Endometrial microvascular endothelial cells (primary cell): ENCODE data around the gene RNU1-2. TPM values are rescaled to one million over a fixed set of nuclear protein-coding genes. Genes with fewer than 3 reads are reported as not detected.
"Not testable (repeated sequence)": the region's sequence is repeated elsewhere in the genome, so short reads cannot be mapped to it uniquely, and the experiment has no call there.

ENCODE experiments used
- in situ Hi-C: cut with HindIII; loops from 2 replicates; pipeline ENCODE4 v1.10.0; 2017; ENCODE audit warnings: low sequenced_read_pairs, low pct_unique_long_range_greater_than_20kb; ENCODE audit errors: inconsistent ontology term
- total RNA-seq: library from RNA; depleted of rRNA; stranded (reverse); fragments of >200 nt; gene quantifications from one replicate; pipeline ENCODE4 v1.2.3, GENCODE V29; 2015; ENCODE audit errors: inconsistent ontology term

The RNU1-2 gene
- total RNA-seq, 1 donor from 2014 or later: not detected

DNA sequence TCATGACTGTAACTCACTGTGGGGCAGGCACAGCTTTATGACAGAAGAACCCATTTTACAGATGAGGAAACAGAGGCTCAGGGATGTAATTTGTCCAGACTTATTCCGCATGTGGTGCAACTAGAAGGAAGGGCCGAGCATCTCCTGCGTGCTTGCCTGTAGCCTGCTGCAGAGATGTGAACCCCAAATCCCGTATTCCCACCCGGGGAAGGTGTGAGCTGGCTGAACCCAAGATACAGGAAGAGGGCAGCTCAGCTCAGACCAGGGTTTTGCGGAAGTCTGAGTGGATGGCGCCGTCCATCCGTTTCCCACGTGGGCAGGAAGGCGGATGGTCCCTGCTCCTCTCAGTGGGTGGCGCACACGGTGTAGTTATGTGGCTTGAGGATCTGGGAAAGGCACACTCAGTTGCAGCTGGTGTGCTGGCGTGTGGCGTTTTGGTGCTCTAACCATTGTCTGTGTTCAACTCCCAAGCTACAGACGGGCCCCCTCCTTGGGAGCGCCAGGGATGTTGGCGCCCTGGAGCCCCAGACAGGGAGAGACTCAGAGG lies 27.2 kb downstream of the RNU1-2 start:
- in situ Hi-C loops: no loop called here

DNA sequence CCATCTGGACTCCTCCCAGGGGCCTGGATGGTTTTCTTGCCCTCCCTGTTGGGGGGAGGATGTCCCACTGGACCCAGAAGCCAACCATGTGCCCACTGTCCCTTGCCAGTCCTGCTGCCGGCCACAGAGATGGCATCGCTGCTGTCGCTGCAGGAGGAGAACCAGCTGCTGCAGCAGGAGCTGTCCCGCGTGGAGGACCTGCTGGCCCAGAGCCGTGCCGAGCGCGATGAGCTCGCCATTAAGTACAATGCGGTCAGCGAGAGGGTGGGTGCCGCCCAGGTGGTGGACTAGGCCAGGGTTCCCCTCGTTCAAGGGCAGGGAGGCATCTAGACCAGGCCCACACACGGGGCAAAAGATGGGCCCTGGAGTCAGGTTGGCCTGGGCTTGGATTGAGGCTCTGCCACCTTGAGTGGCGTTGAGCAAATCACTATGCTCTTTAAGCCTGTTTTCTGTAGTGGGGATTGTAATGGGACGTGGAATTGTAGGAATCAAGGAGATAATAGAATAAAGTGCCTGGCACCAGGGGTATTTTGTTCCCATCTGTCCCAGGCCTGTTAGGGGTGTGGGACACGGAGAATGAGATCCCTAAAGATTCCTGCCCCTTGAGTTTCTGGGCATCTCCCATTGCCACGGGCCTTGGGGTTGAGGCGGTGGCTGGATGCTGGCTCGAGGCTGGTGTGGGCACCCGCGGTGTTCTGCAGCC lies 28.6 kb downstream of the RNU1-2 start:
- in situ Hi-C loops: no loop called here

DNA sequence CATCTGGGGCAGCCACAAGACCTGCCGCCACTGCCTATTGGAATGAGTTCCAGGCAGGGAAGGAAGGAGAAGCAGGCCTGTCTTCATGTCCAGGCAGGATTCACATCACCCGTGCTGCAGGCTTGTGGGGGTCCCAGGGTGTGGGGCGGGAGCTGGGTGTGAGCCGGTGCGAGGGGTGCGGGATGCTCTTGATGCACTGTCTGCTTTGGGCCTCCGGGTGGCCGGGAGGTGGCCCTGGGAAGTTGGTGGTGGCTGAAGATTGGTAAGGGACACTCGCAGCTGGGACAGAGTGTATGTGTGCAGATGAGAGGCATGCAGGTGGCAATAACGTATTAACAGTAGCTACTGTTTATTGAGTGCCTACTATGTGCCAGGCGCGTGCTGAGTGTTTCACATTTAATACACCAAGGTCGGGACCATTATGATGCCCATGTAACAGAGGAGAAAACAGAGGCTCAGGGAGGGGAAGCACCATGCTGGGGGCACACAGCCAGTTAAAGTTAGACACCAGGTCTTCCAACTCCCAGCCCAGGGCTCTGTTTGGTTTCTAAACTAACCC lies 29.2 kb downstream of the RNU1-2 start:
- in situ Hi-C loops: no loop called here

DNA sequence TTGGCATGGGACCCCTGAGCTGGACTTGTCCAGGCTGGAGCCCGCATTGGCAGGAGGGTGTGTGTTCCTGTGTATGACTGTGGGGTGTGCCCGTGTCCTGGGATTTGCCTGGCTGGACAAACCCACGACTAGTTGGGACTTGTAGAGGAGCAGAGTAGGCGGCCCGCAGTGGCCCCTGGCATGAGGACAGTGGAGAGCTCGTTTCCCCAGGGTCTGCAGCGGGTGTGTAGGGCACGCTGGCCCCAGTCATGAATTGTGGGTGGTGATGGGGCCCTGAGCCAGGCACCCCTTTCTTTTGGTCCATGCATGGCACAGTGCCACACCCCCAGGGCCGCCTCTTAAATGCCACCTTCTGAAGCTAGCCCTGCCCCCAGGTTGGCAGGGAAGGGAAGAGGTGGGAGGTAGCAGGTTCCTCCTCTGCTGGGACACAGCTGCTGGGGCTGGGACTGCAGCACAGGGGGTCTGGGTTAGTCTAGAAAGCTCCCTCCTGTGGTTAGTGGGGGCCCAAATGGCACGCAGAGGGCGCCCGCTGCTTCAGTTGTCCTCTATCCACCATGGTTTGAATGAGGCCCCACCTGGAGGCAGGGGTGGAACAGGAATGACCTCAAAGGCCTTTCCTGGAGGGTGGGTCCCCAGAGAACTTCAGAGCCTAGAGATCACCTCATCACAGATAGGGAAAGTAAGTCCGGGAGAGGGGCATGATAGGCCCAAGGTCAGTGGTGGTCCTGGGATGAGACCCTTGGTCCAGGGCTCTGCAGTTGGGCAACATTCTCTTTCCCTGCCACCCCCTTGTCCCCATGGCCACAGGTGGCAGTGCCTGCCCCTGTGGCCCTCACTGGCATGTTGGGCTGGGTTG lies 30.1 kb downstream of the RNU1-2 start:
- in situ Hi-C loops: no loop called here

DNA sequence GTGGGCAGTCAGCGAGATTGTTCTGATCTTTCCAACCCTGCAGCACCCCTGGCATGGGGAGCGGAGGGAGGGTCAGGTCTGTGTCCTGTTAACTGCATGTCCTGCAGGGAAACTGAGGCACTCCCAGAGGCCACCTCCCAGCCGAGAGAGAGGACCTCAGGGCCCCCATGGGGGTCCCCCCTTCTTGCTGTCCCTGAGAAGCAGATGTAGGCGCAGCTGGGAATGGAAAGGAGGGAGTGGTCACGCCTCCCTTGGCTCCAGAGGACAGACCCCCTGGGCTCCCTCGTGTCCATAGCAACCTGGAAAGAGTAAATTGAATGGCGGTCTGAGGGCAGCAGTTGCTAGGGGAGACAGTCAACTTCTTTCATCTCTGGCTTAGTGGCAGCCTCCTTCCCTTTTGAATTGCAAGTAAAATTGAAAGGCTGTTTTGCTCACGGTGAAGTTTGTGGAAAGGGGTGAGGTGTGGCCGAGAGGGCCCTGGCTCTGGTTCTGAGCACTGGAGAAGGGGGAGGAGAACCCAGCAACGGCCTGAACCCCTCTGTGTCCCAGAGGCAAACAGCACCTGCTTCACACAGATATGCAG lies 30.8 kb downstream of the RNU1-2 start:
- in situ Hi-C loops: no loop called here

DNA sequence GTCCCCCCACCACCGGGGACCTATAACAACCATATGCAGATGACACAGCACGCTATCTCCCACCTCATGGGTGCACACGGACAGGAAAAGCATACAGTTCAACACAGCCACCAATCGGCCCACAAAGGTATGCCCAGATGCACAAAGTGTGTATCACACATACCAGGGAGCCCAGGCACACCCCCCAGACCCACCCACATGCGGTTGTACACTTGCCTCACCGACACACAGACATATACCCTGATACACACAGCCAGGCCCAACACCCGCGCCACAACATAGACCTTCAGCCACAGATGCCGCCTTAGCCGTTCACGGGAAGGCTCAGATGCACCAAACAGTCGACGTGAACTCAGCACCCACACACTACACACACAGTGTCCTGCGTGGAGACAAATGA lies 31.5 kb downstream of the RNU1-2 start:
- in situ Hi-C loops: no loop called here

DNA sequence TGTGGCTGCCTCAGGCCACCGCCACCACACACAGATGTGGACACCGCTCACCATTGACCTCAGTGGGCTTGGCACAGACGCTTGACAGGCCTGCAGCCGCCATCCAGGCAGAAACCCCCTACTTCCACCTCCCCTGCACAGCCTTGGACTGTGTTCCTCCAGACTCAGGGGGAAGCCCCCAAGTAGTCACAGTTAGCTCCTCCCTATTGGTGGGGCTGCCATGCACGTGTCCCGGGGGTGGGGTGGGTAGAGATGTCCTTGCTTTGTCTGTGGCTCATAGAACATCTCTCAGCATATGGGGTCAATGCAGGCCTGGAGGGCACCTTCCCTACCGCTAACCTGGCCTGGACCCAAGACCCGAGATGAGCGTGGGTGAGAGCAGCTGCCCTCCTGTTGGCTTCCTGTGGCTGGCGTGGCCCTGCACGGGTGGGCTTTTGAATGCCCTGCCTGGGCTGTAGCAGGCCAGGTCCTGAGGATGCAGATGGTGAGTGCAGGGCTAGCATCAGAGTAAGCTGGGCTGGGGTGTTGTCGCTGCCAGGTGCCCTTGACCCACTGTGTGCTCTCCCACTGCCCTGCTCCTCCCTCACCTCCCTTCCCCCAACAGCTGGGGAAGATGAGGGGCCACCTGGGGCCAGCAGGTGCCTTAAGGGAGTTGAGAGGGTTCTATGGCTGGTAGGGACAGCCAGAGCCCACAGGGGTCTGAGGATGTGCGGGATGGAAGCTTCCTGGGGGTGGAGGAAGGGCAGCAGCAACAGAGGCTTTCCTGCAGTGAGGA lies 32.1 kb downstream of the RNU1-2 start:
- in situ Hi-C loops: no loop called here

DNA sequence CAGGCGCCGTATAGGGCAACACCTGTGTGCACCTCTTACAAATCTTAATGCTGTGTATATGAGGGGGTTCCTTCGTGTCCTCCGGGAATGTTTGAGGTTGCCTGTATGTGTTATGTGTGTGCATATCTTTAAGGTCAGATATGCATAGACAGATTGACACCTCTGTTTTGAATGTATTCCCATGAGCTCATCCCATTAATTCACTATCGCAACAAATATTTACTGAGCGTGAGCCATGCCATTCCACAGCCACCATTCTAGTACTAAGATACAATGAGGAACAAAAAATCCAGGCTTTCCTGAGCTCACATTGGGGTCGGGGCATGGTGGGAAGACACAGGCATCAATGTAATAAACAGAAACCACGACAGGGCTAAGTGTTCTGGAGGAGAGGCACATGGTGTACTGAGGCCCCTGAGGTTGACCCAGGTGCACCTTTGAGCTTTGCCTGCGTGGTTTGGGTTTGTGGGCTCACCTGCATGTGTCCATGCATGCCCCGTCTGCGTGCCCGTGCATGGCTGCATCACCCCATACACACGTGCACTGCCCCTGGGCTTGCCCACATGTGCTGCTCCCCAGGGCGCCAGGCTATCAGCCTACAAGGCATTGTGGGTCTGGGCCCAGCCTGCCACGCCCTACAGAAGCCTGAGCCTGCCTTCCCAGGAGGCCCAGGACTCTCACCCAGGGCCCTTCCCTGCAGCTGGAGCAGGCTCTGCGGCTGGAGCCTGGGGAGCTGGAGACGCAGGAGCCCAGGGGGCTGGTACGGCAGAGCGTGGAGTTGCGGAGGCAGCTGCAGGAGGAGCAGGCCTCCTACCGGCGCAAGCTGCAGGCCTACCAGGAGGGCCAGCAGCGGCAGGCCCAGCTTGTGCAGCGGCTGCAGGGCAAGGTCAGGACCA lies 33.6 kb downstream of the RNU1-2 start:
- in situ Hi-C loops: not testable (repeated sequence)

DNA sequence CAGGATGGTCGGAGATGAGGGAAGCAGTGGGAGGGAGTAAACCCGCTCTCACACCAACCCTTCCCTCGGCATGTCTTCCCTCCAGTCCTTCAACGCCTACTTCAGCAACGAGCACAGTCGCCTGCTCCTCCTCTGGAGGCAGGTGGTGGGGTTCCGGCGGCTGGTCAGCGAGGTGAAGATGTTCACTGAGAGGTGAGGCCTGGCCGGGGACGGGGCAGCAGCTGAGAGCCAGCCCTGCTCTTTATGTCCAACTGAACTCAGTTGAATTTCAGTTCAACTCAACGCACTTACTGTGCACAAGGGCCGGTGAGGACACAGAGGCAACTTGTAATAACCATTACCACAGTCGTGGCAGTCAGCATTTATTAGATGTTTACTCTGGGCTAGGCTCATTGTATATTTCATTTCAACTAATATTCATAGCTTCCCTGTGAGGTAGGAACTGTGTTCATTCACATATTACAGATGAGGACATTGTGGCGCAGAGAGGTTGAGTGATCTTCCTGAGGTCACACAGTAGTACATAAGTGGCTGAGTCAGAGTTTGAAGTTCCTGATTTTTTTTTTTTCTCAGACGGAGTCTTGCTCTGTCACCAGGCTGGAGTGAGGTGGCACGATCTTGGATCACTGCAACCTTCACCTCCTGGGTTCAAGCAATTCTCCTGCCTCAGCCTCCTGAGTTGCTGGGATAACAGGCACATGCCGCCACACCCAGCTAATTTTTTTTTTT lies 35.6 kb downstream of the RNU1-2 start:
- in situ Hi-C loops: not testable (repeated sequence)

DNA sequence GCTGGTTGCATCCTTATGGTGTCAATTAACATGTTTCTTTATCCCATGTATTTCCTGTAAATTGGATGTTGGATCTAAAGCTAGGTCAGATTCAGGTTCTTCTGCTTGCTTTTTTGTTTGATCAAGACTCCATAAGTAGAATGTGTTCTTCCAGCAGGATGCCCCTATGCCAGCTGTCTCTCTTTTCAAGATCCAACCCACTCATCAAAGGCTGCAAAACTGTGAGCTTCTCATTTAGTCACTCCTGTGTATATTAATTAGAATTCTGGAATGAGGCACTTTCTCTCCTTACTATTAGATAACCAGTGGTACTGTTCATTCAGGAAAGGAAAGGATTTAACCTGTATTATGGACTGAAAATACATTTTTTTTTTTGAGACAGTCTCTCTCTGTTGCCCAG lies 38.2 kb downstream of the RNU1-2 start:
- in situ Hi-C loops: not testable (repeated sequence)

DNA sequence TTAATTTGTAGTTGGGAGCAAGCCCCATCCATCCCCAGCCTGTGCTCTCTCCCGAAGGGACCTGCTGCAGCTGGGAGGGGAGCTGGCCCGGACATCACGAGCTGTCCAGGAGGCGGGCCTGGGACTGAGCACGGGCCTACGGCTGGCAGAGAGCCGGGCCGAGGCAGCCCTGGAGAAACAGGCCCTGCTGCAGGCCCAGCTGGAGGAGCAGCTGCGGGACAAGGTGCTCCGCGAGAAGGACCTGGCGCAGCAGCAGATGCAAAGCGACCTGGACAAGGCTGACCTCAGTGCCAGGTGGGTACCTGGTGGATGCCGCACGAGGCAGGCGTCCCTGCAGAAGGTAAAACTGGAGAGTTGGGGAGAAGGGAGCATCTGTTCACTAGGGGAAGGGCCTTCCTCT lies 40.8 kb downstream of the RNU1-2 start:
- in situ Hi-C loops: not testable (repeated sequence)

DNA sequence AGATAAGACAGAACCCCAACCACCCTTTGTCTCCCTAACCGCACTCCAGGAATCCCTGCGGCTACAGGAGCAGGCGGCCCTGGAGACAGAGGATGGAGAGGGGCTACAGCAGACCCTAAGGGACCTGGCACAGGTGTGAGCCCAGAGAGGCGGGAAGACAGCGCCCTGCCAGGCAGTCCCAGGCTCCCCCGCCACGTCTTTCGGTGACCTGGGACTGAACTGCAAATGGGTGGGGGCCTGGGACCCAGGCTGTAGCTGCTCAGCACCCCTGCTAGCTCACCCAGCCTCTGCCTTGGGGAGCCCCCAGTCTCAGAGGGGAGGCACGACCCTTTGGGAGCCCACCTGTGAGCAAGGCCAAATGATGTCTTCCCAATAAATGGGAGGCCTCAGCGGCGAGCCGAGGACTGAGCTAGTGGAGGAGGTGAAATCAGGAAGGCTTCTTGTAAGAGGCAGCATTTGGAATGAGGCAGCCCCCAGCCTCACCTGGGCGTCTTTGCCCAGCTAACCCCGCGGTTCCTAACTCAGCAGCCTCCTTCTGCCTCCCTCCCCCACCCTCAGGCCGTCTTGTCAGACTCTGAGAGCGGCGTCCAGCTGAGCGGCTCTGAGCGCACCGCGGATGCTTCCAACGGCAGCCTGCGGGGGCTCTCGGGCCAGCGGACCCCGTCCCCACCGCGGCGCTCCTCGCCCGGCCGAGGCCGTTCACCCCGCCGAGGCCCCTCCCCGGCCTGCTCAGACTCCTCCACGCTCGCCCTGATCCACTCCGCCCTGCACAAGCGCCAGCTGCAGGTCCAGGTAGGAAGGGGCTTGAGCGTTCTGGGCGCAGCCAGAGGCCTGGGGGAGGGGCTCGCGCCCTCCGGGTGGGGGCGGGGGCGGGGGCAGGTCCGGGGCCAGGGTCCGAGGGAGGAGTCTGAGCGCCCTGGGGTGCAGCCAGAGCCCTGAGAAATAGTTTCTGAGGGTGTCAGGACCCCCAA lies 42.9 kb downstream of the RNU1-2 start:
- in situ Hi-C loops: no loop called here

DNA sequence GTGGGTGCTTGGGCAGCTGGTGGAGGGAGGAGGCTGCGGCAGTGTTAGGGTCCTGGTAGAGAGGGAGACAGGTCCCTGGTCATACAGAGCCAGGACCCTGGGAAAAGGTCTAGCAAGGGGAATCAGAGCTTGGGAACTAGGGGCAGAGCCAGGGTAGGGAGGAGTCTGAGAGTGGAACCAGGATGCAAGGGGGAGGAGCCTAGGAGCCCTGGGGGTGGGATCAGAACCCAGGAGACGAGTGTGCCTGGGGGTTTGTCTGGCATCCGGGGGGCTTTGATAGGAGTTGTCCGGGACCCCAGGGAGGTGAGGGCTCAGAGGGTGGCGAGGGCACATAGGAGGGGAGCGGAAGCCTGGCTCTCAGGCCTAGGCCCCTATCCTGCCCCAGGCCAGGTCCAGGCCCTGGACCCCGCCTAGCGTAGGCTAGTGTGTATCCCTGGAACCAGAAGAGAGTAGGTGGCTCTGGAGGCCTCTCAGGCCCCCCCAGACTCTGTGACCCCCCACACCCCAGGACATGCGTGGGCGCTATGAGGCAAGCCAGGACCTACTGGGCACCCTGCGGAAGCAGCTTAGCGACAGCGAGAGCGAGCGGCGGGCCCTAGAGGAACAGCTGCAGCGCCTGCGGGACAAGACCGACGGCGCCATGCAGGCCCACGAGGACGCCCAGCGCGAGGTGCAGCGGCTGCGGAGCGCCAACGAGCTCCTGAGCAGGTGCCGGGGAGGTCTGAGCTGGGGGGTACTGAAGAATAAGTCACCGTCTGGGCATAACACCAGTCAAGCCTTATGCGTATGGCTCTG lies 43.8 kb downstream of the RNU1-2 start:
- in situ Hi-C loops: not testable (repeated sequence)

DNA sequence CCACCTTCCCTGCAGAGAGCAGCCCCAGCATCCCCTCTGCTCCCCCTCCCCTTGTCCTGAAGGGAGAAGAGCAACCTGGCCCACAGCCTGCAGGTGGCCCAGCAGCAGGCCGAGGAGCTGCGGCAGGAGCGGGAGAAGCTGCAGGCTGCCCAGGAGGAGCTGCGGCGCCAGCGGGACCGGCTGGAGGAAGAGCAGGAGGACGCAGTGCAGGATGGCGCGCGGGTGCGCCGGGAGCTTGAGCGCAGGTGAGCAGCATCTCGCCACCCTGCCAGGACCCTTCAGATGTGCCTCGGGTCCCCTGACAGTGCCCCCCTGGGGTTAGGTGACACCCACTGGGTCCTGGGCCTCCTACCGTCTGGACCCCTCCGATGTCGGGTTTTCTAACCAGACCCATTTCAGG lies 48.3 kb downstream of the RNU1-2 start:
- in situ Hi-C loops: no loop called here

DNA sequence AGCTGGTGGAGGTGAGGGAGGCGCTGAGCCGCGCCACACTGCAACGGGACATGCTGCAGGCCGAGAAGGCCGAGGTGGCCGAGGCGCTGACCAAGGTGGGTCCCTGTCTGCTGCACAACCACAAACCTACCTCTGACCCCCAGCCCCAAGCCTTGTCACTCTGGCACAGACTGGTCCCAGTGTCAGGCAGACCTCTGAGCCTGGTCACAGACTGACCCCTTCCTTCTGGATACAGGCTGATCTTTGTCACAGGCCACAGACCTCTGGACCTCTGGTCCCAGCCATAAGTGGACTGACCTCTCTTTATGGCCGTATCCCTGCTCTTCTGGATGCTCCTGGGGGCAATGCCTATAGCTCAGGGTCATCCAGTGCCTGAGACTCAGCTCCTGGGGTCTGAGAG lies 49.7 kb downstream of the RNU1-2 start:
- in situ Hi-C loops: not testable (repeated sequence)
